Left lung (tissue), 10 donors: ENCODE data around the gene ANK2. TPM values are rescaled to one million over a fixed set of nuclear protein-coding genes. Genes with fewer than 3 reads are reported as not detected.
"Not testable (repeated sequence)": the region's sequence is repeated elsewhere in the genome, so short reads cannot be mapped to it uniquely, and the experiment has no call there.

Experiments used
- ATAC-seq: fragments of 200-7000 bp; cut with Tn5 transposase; one replicate; pipeline ENCODE4 v1.9.1; 2020; ENCODE audit warnings: moderate library complexity
- DNase-seq, 4 donors: peaks; one replicate each; pipeline ENCODE4 v3.0.0-alpha.2; 2013 to 2020
- H3K27ac ChIP-seq, 2 donors: fragments of 200-600 bp; sonication (generic) in 1 of 2; one replicate each; pipeline versions ENCODE4 v1.5.0 to v1.8.0; 2020 to 2021
- H3K27me3 ChIP-seq, 2 donors: fragments of 200-600 bp; sonication (generic) in 1 of 2; one replicate each; pipeline versions ENCODE4 v1.5.0 to v1.8.0; 2020 to 2021
- H3K36me3 ChIP-seq, 2 donors: fragments of 200-600 bp; sonication (generic) in 1 of 2; one replicate each; pipeline versions ENCODE4 v1.5.0 to v1.8.0; 2020 to 2021
- H3K4me1 ChIP-seq, 2 donors: fragments of 200-600 bp; one replicate each; pipeline ENCODE4 v1.8.0; 2021
- H3K4me3 ChIP-seq, 2 donors: fragments of 200-600 bp; sonication (generic) in 1 of 2; one replicate each; pipeline versions ENCODE4 v1.5.0 to v1.8.0; 2020 to 2021; ENCODE audit warnings: mild to moderate bottlenecking in 1 of 2
- H3K9me3 ChIP-seq, 2 donors: fragments of 200-600 bp; sonication (generic) in 1 of 2; one replicate each; pipeline versions ENCODE4 v1.5.0 to v1.8.0; 2020 to 2021
- CTCF ChIP-seq, 2 donors: fragments of 200-600 bp; sonication (generic) in 1 of 2; IDR thresholded peaks; one replicate each; pipeline versions ENCODE4 v1.5.0 to v1.8.0; 2021; ENCODE audit warnings: antibody characterized with exemption in 2 of 2
- intact Hi-C, 2 donors: fragments of 100-400 bp; cut with DNase I; formaldehyde crosslinking; loops; one replicate each; pipeline versions ENCODE4 v1.11.2 to v1.14.2; 2022
- polyA plus RNA-seq, 6 donors: library from polyadenylated mRNA; unstranded; fragments of 120-200 nt; gene quantifications; one replicate each; pipeline ENCODE4 v1.2.1, GENCODE V29; 2013; ENCODE audit not compliant: insufficient read length in 6 of 6
- total RNA-seq, 2 donors: library from RNA; stranded (reverse); fragmentation: NEBNext Ultra II Directional; extraction: Animal tissue kit (Norgen Biotek cat#: 25700); gene quantifications; one replicate each; pipeline ENCODE4 v1.2.1, GENCODE V29; 2021
- donor health status: DM: no; HTN: yes; CAD: no.
- donor health status: DM: no; HTN: no; CAD: no.

ANK2 gene
- total and polyA plus RNA-seq, 8 donors: 18.2 to 33.2 (median 28.8) TPM

DNA sequence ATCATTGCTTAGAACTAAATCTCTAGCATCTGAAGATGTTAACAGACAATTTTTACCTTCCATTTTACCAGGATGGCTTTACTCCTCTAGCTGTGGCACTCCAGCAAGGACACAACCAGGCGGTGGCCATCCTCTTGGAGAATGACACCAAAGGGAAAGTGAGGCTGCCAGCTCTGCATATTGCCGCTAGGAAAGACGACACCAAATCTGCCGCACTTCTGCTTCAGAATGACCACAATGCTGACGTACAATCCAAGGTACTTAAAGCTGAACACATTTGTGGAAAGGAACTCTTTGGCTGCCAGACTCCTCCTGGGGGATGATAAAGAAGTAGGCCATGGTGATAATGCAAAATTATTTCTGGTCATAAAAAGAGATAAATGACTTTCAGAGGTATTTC, 187.5 kb downstream of the ANK2 start:
- intact Hi-C loops: no loop called here
- DNase-seq: no peak
- TF ChIP-seq CTCF (IDR thresholded peaks at IDR 0.05): no peak
- Histone ChIP-seq H3K36me3 (no peaks in the 10 kb centered on the region), H3K4me3 (no peak overlapping the region), H3K4me1 (no peaks in the 10 kb centered on the region), H3K27me3 (no peaks in the 10 kb centered on the region), H3K9me3 (no peaks in the 10 kb centered on the region), H3K27ac (no peak overlapping the region)
- ATAC-seq: no peak

- Histone ChIP-seq H3K27ac (no peak overlapping the region), H3K27me3 (no peaks in the 10 kb centered on the region), H3K4me3 (no peak overlapping the region), H3K9me3 (no peaks in the 10 kb centered on the region), H3K36me3 (no peaks in the 10 kb centered on the region), H3K4me1 (no peaks in the 10 kb centered on the region)
- intact Hi-C loops: no loop called here
- no peak for ATAC-seq
- DNase-seq: no peak
- no peak for TF ChIP-seq CTCF (IDR thresholded peaks at IDR 0.05)
Observed at GRCh38 chr4:113243312-113243711, 193.9 kb downstream of the ANK2 start.

DNA sequence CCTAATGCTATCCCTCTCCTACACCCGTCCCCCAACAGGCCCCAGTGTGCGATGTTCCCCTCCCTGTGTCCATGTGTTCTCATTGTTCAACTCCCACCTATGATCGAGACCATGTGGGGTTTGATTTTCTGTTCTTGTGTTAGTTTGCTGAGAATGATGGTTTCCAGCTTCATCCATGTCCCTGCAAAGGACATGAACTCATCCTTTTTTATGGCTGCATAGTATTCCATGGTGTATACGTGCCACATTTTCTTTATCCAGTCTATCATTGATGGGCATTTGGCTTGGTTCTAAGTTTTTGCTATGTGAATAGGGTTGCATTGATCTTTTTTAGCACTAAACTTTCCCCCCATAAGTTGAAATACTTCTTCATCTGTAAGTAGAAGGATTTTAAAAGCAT, 195.3 kb downstream of the ANK2 start:
- H3K27me3 ChIP-seq, H3K36me3 ChIP-seq, ATAC-seq, intact Hi-C loops, DNase-seq, H3K9me3 ChIP-seq, H3K4me3 ChIP-seq, H3K4me1 ChIP-seq, H3K27ac ChIP-seq: not testable (repeated sequence)

GRCh38 chr4:113248320-113248719, 198.9 kb downstream of the ANK2 start:
- Histone ChIP-seq H3K36me3 (no peaks in the 10 kb centered on the region), H3K27ac (no peak overlapping the region), H3K4me1 (no peaks in the 10 kb centered on the region), H3K4me3 (no peak overlapping the region), H3K27me3 (no peaks in the 10 kb centered on the region), H3K9me3 (no peaks in the 10 kb centered on the region)
- ATAC-seq: no peak
- intact Hi-C loops: no loop called here
- no peak for TF ChIP-seq CTCF (IDR thresholded peaks at IDR 0.05)
- no peak for DNase-seq

DNA sequence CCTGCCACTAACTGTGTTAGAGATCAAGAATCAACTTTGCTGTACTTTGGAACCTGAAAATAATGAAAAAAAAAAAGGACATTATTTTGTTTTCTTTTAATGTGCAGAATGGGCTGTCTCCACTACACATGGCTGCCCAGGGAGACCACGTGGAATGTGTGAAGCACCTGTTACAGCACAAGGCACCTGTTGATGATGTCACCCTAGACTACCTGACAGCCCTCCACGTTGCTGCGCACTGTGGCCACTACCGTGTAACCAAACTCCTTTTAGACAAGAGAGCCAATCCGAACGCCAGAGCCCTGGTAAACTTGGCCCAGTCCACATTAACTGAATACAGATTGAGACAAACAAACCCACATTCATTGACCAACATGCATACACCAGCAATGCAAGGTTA, 206.2 kb downstream of the ANK2 start:
- no peak for ATAC-seq
- intact Hi-C loops: no loop called here
- Histone ChIP-seq H3K4me3 (no peak overlapping the region), H3K27ac (no peak overlapping the region), H3K36me3 (no peaks in the 10 kb centered on the region), H3K4me1 (no peaks in the 10 kb centered on the region), H3K27me3 (no peaks in the 10 kb centered on the region), H3K9me3 (no peaks in the 10 kb centered on the region)
- DNase-seq: no peak
- TF ChIP-seq CTCF (IDR thresholded peaks at IDR 0.05): no peak

DNA sequence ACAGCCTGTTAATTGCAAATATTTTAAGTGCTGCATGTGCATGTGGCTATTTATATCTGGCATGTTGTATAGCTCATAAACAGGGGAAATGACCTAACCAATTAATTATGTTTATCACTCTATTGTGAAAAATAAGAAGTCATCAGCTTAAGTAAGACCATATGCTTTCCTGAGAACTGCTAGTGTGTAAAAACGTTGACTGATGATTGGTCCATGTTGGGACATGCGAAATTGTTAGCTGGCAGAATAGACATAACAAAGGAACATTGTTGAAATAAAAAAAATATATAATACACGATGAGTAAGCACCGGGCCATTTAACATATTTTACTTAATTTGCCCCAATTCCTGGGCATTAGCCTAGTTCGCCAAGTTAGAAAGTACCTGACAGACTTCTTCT, 207.5 kb downstream of the ANK2 start:
- Histone ChIP-seq H3K36me3 (no peaks in the 10 kb centered on the region), H3K27ac (no peak overlapping the region), H3K4me1 (no peaks in the 10 kb centered on the region), H3K4me3 (no peak overlapping the region), H3K27me3 (no peaks in the 10 kb centered on the region), H3K9me3 (no peaks in the 10 kb centered on the region)
- ATAC-seq: no peak
- TF ChIP-seq CTCF (IDR thresholded peaks at IDR 0.05): no peak
- intact Hi-C loops: no loop called here
- DNase-seq: no peak
